T follicular helper cell (primary cell): ENCODE data around the gene REEP1.
"Not testable (repeated sequence)": the region's sequence is repeated elsewhere in the genome, so short reads cannot be mapped to it uniquely, and the experiment has no call there.

Experiments used
- DNase-seq: peaks from one replicate; pipeline ENCODE4 v3.0.0-alpha.2; 2020; ENCODE audit warnings: low read depth

The REEP1 gene

DNA sequence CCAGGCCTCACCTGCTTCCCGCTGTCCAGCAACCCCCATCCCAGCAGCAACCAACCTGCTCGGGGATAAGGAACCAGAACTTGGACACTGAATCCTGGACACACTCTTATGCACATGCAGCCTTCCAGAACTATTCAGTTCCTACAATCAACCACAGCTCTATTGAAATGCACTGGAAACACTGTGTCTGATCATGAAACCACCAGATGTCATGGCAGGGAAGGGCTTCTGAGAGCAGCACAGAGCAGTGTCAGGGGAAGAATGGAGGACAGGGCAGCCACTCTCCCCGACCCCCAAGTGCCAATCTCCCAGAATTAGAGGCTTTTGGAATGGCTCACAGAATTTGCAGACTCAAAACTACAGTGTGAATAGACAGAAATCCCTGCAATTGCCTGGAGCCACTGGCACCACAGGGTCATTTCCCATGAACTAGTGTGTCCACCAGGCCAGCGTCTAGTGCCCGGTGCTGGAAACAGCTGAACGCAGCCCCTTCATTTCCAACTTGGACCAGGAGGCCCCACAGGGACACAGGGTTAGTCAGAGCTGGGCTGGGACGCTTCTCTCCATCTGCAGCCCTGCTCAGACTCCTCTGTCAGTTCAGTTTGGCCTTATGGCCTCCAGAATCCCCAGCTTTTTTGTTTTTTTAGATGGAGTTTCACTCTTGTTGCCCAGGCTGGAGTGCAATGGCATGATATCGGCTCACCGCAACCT is 112.6 kb downstream of the REEP1 start:
- no peak for DNase-seq

- DNase-seq = no peak
Observed at GRCh38 chr2:86223927-86224560, 113.4 kb downstream of the REEP1 start.

- no peak for DNase-seq
Observed at GRCh38 chr2:86223140-86223926, 114.1 kb downstream of the REEP1 start.

- DNase-seq = peak; percentile 15
Observed at GRCh38 chr2:86221066-86221684, 116.3 kb downstream of the REEP1 start.

- no peak for DNase-seq
Observed at GRCh38 chr2:86219896-86220295, 117.5 kb downstream of the REEP1 start.

- no peak for DNase-seq
Observed at GRCh38 chr2:86218124-86218523, 119.3 kb downstream of the REEP1 start.

DNA sequence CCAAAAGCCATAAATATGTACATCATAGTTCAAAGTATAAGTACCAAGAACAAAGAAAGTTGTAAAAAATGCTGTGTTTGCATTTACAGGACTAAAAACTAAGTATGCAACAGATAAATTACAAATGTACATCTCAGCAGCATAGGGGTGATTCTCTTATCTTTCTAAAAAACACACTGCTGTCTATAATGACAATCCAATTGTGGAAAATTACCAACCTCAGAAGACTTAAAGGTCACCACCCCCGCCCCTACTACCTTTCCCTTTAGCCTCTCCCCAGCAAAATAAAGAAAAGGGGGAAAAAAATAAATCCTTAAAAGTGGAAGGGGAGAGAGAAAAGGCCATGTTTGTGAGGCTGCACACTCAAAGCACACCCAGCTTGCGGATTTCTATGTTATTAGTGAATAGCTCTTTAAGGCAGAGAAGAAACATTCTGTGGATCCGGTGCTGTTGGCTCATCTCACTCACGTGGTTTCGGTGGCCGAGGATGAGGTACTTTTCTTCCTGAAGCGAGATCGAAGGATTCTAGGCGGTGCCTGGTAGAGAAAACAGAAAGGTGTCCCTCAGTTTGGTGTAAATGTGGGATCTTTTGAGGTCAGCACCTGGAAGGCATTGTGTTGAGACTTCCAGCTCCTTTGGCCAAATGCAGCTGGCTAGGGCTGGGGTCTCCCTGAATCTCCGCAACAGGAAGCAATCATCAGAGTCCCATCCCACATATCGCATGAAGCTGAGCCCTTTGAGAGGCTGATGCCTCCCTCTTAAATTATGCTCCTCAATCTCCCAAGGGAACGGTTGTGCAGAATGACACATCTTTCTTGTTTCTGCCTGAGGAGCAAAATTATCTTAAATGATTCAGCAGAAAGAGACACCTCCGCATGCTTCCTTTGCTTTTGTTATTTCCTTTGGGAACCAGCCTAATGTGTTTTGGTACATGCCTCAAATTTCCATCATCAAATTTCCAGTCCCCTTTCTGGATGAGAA is 120.6 kb downstream of the REEP1 start:
- DNase-seq = no peak

GRCh38 chr2:86214503-86214832 is 123.0 kb downstream of the REEP1 start:
- DNase-seq = no peak

DNA sequence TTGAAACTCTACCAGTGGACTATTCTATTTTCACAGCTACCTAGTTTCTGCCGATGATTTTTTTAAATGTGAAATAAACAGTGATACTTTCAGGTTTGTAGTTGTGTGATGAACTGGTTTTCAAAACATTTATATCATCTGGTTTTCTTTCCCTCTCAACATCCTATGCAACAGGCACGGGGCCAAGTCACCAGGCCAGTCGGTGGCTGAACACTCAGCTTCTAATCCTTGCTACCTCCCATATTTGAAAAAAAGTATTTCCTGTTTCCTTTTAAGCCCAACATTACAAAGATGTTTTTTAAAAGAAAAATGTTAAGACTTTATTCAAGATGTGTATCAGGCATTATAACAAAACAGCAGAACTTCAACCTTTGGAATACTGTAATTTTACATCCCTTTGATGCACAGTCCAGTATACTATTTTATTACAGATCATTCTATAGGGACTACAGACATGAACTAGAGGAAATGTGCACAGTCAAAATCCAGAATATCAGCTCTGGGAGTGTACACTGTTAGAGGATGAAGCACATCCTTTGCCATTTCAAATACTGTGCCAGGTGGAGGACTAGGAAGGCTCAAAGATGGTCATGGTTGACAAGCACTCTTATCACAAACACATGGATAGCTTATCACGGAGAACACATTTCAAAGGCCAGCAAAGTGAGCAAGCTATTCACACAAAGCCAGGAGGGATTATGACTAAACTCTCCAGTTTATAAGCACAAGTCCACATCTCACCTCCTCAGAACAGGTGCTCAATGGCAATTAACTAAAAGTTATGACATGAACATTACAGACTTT is 123.5 kb downstream of the REEP1 start:
- no peak for DNase-seq

DNA sequence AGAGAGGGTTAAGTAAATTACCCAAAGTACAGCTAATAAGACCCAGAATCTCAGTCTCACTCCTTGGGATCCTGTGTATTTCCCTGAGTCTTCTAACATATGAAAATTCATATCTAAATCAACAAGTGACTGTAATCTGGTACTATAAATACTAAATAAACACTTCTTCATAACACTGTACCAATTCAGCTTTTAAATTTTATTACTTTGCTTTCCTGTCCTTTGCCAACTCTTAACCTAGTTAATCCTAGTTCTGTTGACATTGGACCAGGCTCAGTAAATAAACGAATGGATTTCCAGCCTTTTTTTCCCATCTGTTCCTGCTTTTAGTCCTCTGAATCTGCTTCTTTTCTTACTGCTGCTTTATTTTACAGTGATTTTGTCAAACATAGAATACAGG is 124.4 kb downstream of the REEP1 start:
- DNase-seq = no peak

GRCh38 chr2:86211796-86212188 is 125.6 kb downstream of the REEP1 start:
- no peak for DNase-seq

DNA sequence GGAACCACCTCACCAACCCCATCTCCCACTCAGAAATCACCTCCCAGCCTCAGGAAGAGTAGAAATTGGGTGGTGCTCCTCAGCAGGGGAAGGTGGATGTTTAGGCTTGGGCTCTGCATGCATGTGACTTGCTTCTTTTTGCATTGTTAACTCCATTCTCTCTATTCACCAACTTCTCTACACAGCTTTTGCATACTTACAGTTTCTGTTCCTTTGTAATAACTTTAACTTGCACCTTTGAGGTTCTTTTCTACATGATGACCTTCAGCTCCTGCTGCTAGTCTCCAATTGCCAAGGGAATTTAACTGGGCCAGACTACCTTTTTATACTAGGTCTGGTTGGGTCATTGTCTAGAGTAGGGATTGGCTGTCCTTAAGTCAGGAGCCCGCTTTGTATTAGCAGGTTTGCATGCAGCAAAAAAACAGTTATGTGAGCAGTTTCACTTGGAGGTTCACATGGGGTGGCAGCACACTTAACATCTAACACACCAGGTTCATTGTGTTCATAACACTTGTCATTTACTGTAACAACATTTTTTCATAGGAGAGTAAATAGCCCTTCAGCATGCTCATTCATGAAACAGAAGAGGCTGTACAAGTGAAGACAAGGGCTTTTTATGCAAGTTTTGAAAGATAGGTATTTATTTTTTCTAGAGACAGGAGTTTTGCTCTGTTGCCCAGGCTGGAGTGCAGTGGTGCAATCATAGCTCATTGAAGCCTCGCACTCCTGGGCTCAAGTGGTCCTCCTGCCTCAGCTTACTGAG is 126.2 kb downstream of the REEP1 start:
- DNase-seq = no peak

GRCh38 chr2:86204458-86204857 is 133.0 kb downstream of the REEP1 start:
- DNase-seq = no peak

DNA sequence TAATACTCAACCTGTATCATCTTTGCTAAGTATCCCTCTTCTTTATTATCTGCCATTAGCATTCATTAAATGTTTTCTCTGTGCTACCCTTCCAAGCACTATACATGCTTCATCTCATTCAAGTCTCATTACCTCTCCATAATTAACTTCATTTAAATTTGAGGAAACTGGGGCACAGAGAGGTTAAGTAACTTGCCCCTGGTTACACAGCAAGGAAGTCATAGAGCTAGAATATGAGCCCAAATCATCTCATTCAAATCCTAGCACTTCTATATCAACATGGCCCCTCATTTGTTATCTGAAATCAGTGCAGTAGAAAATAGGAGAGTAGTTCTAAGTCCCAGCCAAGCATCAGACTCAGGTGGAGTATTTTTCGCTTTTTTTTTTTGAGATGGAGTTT is 133.8 kb downstream of the REEP1 start:
- no peak for DNase-seq

- no peak for DNase-seq
Observed at GRCh38 chr2:86202702-86203101, 134.7 kb downstream of the REEP1 start.

DNA sequence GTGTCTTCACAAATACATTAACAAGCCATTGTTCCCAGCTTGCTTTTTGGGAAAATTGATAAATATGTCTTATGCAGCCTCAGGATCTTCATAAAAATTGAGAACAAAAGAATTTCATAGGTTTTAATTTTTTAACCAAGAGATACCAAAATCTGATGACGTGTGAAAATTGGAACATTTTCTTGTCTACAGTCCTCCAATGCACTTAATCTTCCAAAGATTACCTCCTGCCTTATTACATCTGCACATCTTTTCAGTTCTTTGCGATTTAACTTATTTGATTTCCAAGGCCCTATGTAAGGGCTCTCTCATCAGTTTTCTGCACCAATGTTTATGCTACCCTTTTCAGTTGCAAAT is 135.1 kb downstream of the REEP1 start:
- no peak for DNase-seq

DNA sequence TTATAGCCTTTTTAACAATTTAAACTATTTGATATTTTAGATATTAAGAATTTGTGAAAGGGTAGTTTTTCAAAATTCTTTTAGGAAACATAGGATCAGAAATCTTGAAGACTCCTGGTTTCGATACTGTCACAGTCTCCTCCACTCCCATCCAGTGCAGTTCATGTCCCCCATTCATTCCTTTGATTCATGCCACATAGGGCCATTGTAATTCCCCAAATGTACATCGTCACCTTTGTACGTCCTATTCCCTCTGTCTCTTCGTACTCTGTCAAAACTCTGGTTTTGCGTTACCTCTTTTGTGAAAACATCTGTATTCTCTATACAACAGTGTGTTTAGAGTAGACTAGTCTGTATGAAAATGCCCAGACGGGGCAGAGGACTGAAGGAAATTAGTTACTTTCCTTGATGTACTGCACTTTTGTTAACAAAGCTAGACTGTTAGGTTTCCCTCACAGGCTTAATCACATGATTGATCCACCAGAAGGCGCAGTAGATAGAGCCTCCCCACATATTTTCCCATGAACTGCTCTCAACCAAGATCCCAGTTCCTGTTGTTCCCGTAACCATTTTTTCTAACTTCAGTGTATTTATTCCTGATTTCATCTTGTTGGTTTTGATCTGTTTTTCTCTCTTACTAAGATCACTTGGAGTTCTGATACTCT is 135.6 kb downstream of the REEP1 start:
- DNase-seq = no peak

DNA sequence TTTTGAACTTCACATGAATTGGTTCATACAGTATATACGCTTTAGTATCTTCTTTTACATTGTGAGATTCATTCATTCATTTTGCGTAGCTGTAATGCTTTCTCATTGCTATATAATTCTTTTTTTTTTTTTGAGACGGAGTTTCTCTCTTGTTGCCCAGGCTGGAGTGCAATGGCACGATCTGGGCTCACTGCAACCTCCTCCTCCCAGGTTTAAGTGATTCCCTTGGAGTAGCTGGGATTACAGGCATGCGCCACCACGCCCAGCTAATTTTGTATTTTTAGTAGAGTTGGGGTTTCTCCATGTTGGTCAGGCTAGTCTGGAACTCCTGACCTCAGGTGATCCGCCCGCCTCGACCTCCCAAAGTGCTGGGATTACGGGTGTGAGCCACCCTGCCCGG is 136.9 kb downstream of the REEP1 start:
- DNase-seq = not testable (repeated sequence)

DNA sequence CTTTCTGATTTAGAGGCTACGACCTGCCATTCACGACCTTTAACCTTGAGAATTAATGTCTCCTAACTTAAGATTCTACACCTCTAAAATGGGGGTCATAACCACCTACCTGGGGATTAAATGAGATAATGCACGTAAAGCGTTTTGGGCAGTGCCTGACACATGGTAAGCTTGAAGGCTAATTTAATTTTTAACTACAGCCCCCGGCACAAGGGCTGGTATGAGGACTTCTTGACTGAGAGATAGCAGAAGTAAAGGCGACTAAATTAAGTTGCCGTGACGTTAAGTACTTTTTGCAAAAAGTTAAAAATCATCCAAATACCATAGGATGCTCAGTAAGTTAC is 137.6 kb downstream of the REEP1 start:
- DNase-seq = no peak
